Stimulated activated CD8-positive, alpha-beta memory T cell treated with anti-CD3 and anti-CD28 coated beads, Interleukin-2, amount 100 ng/mL, for 1 hour (primary cell): Measurements from ENCODE around the gene DTD1.

Experiments used
- DNase-seq, 2 donors: peaks; one replicate each; pipeline ENCODE4 v3.0.0-alpha.2; 2020; ENCODE audit warnings: low read depth in 2 of 2

Gene DTD1, protein sequence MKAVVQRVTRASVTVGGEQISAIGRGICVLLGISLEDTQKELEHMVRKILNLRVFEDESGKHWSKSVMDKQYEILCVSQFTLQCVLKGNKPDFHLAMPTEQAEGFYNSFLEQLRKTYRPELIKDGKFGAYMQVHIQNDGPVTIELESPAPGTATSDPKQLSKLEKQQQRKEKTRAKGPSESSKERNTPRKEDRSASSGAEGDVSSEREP

GRCh38 chr20:18587665-18588573 lies at the start of gene DTD1:
DTD1 (plus strand) TSS chr20:18588054; CDS start chr20:18588073, 19 bp downstream.
- DNase-seq: peak; percentile 68 to 71

DNA sequence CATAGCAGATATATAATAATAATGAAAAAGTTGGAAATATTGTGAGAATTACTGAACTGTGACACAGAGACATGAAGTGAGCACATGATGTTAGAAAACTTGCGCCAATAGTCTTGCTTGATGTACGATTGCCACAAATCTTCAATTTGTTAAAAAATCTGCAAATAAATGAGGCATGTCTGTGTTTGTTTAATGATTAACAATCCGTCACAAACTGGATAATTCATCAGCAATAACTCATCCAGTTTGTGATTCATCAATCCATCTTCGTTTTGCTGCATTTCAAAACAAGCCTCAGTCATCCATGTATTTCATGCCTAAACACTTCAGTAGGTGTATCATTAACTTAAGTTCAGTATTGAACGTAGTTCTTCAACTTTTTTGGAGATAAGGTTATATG lies 46.1 kb upstream of the DTD1 start:
- DNase-seq: no peak

- no peak for DNase-seq
These were observed 44.6 kb upstream of the DTD1 start for GRCh38 chr20:18543216-18543615.

GRCh38 chr20:18543932-18544331 lies 43.9 kb upstream of the DTD1 start:
- no peak for DNase-seq

- DNase-seq: no peak
These were observed 42.3 kb upstream of the DTD1 start for GRCh38 chr20:18545566-18545965.

GRCh38 chr20:18548465-18548864 lies 39.4 kb upstream of the DTD1 start:
- DNase-seq: no peak

DNA sequence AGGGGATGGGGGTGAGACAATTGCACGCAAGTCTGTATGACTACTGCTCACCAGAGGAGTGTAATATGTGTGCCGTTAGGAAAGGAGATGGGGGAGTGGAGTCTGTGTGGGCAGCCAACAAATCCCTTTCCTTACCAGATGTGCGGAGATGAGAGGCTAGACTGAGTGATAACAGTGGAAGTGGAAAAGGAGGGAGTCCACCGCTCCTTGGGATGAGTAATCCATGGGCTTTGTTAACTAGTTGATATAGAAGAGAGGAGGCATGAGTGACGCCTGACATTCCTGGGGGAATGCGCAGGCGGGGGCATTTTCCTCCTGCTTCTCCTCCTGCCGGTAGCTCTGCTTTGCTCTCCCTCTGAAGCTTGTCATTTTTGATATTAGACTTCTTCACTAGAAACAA lies 34.1 kb upstream of the DTD1 start:
- DNase-seq: no peak

GRCh38 chr20:18566892-18567738 lies 20.7 kb upstream of the DTD1 start, which contains the start of gene SMIM26:
SMIM26 (plus strand) TSS chr20:18567432; CDS start chr20:18567479, 47 bp downstream.
- DNase-seq: peak; percentile 80 to 87

DNA sequence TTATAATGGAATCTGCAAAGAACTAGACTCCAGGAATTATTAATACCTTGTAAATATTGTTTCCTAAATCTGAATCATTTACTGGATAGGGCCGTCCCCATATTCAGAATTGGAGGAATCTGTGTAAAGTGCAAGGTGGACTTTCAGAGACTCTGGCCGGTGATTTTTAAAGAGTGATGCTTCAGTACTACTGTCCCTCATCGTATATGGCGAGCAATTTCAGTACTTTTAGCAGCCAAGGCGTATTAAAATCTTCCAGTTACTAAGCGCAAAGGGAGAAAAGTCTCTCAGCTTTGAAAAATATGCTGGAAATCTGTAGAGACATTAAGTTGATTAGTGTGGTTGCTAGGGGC lies 20.1 kb upstream of the DTD1 start:
- no peak for DNase-seq

GRCh38 chr20:18571009-18571408 lies 16.8 kb upstream of the DTD1 start:
- no peak for DNase-seq

DNA sequence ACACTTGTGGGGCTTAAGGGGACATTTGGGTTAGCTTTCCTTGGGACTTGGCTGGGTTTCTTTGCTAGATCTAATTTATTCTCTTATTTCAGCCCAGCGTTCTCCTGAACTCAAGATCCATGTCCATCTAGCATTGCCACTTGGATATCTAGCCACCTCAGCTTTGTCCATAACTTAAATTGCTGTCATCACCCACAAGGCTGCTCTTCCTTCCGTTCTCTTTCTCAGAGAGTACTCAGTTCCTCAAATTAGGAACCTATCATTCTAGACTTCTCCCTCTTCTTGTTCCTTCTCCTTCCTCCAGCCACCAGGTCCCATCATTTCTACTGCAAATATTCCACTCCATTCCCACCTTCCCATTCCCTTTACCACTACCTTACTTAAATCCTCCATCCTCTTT lies 16.3 kb upstream of the DTD1 start:
- DNase-seq: no peak

DNA sequence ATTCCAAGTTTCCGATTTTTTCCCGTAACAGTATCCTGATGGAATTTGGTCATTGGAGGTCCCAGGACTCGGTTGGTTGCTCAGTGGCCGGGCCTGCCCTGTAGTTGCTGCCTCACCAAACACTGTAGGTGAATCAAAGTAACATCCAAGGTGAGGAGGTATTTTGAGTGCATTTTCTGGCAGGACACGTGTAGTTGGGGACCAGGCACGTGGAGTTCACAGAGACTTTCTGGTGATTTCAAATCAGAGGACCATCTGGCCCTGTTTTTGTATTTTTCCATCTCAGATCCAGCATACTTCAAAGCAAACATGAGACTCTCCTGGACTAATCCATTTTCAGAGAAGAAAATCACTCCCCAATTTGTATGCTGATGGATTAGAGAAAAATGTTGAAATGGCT lies 9.9 kb upstream of the DTD1 start:
- no peak for DNase-seq

- no peak for DNase-seq
These were observed 9.3 kb upstream of the DTD1 start for GRCh38 chr20:18578581-18578980.

- no peak for DNase-seq
These were observed 7.8 kb upstream of the DTD1 start for GRCh38 chr20:18580012-18580411.

DNA sequence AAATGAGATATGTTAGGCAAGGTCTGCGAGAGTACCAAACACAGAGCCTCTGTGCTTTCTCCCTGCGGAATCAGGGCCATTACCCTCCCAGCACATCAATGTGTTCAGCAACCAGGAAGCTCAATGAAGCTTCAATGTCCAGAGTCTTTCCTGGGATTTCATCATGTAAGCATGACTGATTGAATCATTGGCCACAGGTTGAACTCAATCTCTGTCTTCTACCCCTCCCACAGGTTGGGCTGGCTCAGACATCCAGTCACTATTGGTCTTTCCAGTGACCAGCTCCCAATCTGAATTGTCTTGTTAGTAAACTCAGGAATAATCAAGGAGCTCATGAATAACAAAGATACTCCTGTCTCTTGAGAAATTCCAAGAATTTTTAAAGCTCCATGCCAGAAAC lies 2.7 kb upstream of the DTD1 start:
- DNase-seq: no peak

DNA sequence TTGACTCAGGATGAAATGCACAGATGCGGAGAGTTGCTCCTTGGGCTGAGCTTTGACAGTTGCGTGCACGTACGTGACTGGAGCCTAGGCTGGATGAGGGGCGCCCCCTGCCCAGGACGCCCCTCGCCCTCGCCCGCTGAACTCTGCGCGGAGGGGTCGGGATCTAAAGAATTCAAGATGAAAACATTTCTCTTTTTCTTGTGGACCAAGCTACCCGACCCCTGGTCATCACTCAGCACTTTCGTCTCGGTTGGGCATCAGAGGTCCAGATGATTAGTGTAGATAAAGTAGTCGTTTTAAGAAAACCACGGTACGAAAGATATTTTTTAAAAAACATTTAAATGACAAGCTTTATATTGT lies 700 bp downstream of the DTD1 start:
- no peak for DNase-seq

- no peak for DNase-seq
These were observed 2.3 kb downstream of the DTD1 start for GRCh38 chr20:18589941-18590674.

DNA sequence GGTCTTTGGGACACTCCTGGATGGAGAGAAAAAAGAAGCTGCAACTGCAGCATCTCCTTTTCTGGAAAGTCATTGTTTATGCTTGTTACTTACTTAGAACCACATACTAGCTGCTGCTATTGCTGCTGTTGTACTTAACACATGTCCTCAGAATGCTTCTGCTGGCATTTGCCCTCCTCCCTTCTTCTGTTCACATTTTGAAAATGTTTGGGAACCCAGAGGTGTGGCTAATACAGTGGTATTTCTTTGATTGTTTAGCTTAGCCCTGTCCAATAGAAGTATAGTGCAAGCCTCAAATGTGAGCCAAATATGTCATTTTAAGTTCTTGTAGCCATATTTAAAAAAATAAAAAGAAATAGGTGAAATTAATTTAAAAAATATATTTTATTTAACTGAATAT lies 8.4 kb downstream of the DTD1 start:
- DNase-seq: no peak

GRCh38 chr20:18609741-18610140 lies 21.9 kb downstream of the DTD1 start:
- no peak for DNase-seq

DNA sequence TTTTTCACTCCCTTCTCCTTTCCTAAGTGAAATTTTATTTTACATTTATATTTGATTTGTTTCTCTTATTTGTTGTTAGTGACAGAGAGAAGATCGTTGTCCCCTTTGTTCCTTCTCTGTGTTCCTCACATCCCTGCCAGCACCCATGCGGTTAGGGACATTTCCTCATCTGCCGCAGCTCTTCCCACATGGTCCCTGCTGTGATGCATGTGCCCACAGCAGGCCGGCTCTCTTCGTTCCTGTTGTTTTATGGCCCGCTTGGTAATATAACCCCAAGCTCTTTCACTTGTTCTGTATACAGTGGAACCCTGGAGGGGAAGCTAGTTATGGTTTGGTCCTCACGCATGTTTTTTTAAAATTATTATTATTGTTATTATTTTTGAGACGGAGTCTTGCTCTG lies 23.6 kb downstream of the DTD1 start:
- no peak for DNase-seq

GRCh38 chr20:18613553-18613952 lies 25.7 kb downstream of the DTD1 start:
- no peak for DNase-seq

DNA sequence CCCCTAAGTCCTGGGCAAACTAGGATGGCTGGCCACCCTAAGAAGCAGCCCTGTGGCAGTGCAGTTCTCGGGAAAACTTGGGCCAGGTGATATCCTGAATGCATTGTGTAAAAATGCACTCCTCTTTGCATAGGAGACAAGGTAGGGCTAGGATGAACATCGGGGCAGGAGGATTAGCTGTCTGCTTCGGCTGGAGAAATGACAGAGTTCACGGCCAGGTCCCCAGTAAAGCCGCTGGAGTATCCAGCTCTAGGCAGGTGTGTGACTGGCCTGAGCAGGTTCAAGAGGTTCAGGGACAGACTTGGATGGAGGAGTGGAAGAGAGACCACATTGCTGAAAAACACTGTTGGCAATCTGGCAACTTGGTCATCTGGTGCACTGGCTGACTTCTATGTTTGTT lies 26.4 kb downstream of the DTD1 start:
- no peak for DNase-seq
